Thymus (tissue), 11 donors: ENCODE results near the gene KIFC1. TPM values are rescaled to one million over a fixed set of nuclear protein-coding genes. Genes with fewer than 3 reads are reported as not detected.

ENCODE experiments used
- DNase-seq, 9 donors: peaks; one replicate each; pipeline ENCODE4 v3.0.0-alpha.2; 2013; ENCODE audit warnings: low spot score in 9 of 9, low read depth in 6 of 9, missing footprints in 1 of 9
- H3K27ac ChIP-seq, 2 donors: one replicate each; pipeline ENCODE4 v1.5.1; 2013; ENCODE audit warnings: control low read depth in 1 of 2, low read depth in 1 of 2, low read length in 1 of 2, mild to moderate bottlenecking in 1 of 2, moderate library complexity in 1 of 2
- H3K27me3 ChIP-seq, 2 donors: one replicate each; pipeline ENCODE4 v1.5.1; 2013; ENCODE audit warnings: low read length in 1 of 2; ENCODE audit not compliant: control insufficient read depth in 2 of 2, insufficient read depth in 1 of 2
- H3K36me3 ChIP-seq, 2 donors: one replicate each; pipeline ENCODE4 v1.5.1; 2013; ENCODE audit warnings: low read length in 1 of 2, mild to moderate bottlenecking in 1 of 2, moderate library complexity in 1 of 2; ENCODE audit not compliant: control insufficient read depth in 2 of 2, insufficient read depth in 2 of 2
- H3K4me1 ChIP-seq, 2 donors: one replicate each; pipeline ENCODE4 v1.5.1; 2013; ENCODE audit warnings: low read length in 2 of 2; ENCODE audit not compliant: control insufficient read depth in 2 of 2, insufficient read depth in 2 of 2
- H3K4me3 ChIP-seq, 2 donors: one replicate each; pipeline ENCODE4 v1.5.1; 2013; ENCODE audit warnings: low read length in 2 of 2, control low read depth in 1 of 2, mild to moderate bottlenecking in 1 of 2
- H3K9me3 ChIP-seq, 2 donors: one replicate each; pipeline ENCODE4 v1.5.1; 2013; ENCODE audit warnings: low read length in 1 of 2, mild to moderate bottlenecking in 1 of 2; ENCODE audit not compliant: control insufficient read depth in 2 of 2, insufficient read depth in 1 of 2
- WGBS: extraction: QIAGEN DNeasy Blood & Tissue Kit; methylation state at CpG from one replicate; pipeline ENCODE4 v1.1.7; 2013; 5-methylcytosine and 5-hydroxymethylcytosine counted together
- polyA plus RNA-seq: library from polyadenylated mRNA; stranded (reverse); fragments of 200-250 nt; gene quantifications from one replicate; pipeline ENCODE4 v1.2.3, GENCODE V29; 2013
- total RNA-seq: library from RNA; stranded (reverse); fragments of 120-200 nt; gene quantifications from one replicate; pipeline ENCODE4 v1.2.4, GENCODE V29; 2013
- donor health status: healthy.

Gene KIFC1
- total and polyA plus RNA-seq, 2 donors, result 5.5 to 34.3 TPM

- H3K36me3 ChIP-seq, result peaks cover 17 to 26% of the 10 kb centered on the region in 2 donors
- peak within 1 kb of the TSS; percentile 45 to 52 for H3K4me3 ChIP-seq
- WGBS, result 4% methylated on average over 21 of the region's 22 CpGs
- DNase-seq, result peak in 3 of 9 donors; percentile 69 to 83 (median 74)
- peaks cover 0 to 3% of the 10 kb centered on the region in 2 donors for H3K9me3 ChIP-seq
- peaks cover 39 to 55% of the 10 kb centered on the region in 2 donors for H3K4me1 ChIP-seq
- no peaks in the 10 kb centered on the region for H3K27me3 ChIP-seq
- peak within 1 kb of the TSS; percentile 93 to 98 for H3K27ac ChIP-seq
Measured at GRCh38 chr6:33419580-33420490, 28.2 kb downstream of the KIFC1 start, which contains the start of gene SYNGAP1. SYNGAP1 (plus strand) TSS chr6:33420065; CDS start chr6:33420265, 200 bp downstream.

- H3K4me3 ChIP-seq, result peak overlapping the region; percentile 45 to 52
- H3K27ac ChIP-seq, result no peak overlapping the region
- WGBS, result 86% methylated on average over 6 of the region's 6 CpGs
Measured at GRCh38 chr6:33420491-33421343, 29.1 kb downstream of the KIFC1 start.

GRCh38 chr6:33421344-33421643, 29.7 kb downstream of the KIFC1 start:
- Histone ChIP-seq H3K4me1 (peaks cover 37 to 59% of the 10 kb centered on the region in 2 donors), H3K4me3 (no peak overlapping the region), H3K27me3 (no peaks in the 10 kb centered on the region), H3K36me3 (peaks cover 3 to 11% of the 10 kb centered on the region in 2 donors), H3K27ac (no peak overlapping the region), H3K9me3 (peaks cover 0 to 3% of the 10 kb centered on the region in 2 donors)
- WGBS, result 97% methylated on average over 2 of the region's 2 CpGs
- DNase-seq, result no peak

More at GRCh38 chr6:33420491-33421343, 29.1 kb downstream of the KIFC1 start:
- Histone ChIP-seq H3K4me1 (peaks cover 40 to 59% of the 10 kb centered on the region in 2 donors), H3K36me3 (peaks cover 8 to 17% of the 10 kb centered on the region in 2 donors), H3K9me3 (peaks cover 0 to 3% of the 10 kb centered on the region in 2 donors), H3K27me3 (no peaks in the 10 kb centered on the region)
- no peak for DNase-seq

DNA sequence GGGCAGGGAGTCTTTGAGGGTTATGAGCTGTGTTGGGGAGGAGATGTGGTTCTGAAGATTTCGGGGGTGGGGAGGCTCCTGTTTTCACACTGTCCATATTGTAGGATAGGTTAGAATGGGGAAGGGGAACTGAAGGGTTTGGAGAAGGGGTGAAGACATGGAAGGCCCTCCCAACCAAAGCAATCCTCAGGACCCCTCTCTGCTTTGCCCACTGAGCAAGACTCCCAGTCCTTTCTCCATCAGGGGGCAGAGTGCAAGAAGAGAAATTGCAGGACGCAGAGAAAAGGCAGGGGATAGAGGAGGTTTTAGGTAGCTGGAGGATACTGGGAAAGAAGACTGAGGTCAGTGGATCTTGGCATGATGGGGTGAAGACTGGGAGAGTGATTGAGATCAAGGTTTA, 32.2 kb downstream of the KIFC1 start:
- Histone ChIP-seq H3K9me3 (no peaks in the 10 kb centered on the region), H3K27ac (no peak overlapping the region), H3K27me3 (no peaks in the 10 kb centered on the region), H3K4me3 (no peak overlapping the region), H3K36me3 (peaks cover 0 to 4% of the 10 kb centered on the region in 2 donors), H3K4me1 (peaks cover 35 to 58% of the 10 kb centered on the region in 2 donors)
- WGBS, result 96% methylated on average over 2 of the region's 2 CpGs
- no peak for DNase-seq

- WGBS, result 32% methylated on average over 12 of the region's 12 CpGs
- peak overlapping the region; percentile 91 to 93 for H3K27ac ChIP-seq
- no peaks in the 10 kb centered on the region for H3K27me3 ChIP-seq
- H3K4me3 ChIP-seq, result peak overlapping the region; percentile 55 to 84
- H3K4me1 ChIP-seq, result peaks cover 36 to 60% of the 10 kb centered on the region in 2 donors
- DNase-seq, result no peak
- H3K9me3 ChIP-seq, result no peaks in the 10 kb centered on the region
- H3K36me3 ChIP-seq, result peaks cover 0 to 4% of the 10 kb centered on the region in 2 donors
Measured at GRCh38 chr6:33424855-33425667, 33.4 kb downstream of the KIFC1 start.

- 2% methylated on average over 43 of the region's 43 CpGs for WGBS
- no peaks in the 10 kb centered on the region for H3K9me3 ChIP-seq
- peak overlapping the region; percentile 91 to 93 for H3K27ac ChIP-seq
- peak overlapping the region; percentile 55 to 84 for H3K4me3 ChIP-seq
- H3K27me3 ChIP-seq, result no peaks in the 10 kb centered on the region
- peaks cover 40 to 61% of the 10 kb centered on the region in 2 donors for H3K4me1 ChIP-seq
- DNase-seq, result peak in 3 of 9 donors; percentile 78 to 88 (median 81)
- peaks cover 0 to 4% of the 10 kb centered on the region in 2 donors for H3K36me3 ChIP-seq
Measured at GRCh38 chr6:33425668-33426577, 34.3 kb downstream of the KIFC1 start.

- WGBS, result 7% methylated on average over 12 of the region's 12 CpGs
- H3K4me3 ChIP-seq, result peak overlapping the region; percentile 55 to 84
- H3K36me3 ChIP-seq, result peaks cover 0 to 4% of the 10 kb centered on the region in 2 donors
- DNase-seq, result peak in 3 of 9 donors; percentile 48 to 81 (median 60)
- H3K4me1 ChIP-seq, result peaks cover 42 to 67% of the 10 kb centered on the region in 2 donors
- no peaks in the 10 kb centered on the region for H3K9me3 ChIP-seq
- H3K27me3 ChIP-seq, result no peaks in the 10 kb centered on the region
- peak overlapping the region; percentile 91 to 93 for H3K27ac ChIP-seq
Measured at GRCh38 chr6:33426590-33427511, 35.2 kb downstream of the KIFC1 start.
